Esophagus (tissue), 2 donors: ENCODE data around the gene ROBO2. TPM values are rescaled to one million over a fixed set of nuclear protein-coding genes. Genes with fewer than 3 reads are reported as not detected.
"Not testable (repeated sequence)": the region's sequence is repeated elsewhere in the genome, so short reads cannot be mapped to it uniquely, and the experiment has no call there.

ENCODE experiments used
- H3K27ac ChIP-seq, 2 donors: one replicate each; pipeline ENCODE4 v1.5.1; 2013; ENCODE audit warnings: low read depth in 2 of 2, mild to moderate bottlenecking in 2 of 2, inconsistent platforms in 1 of 2, low read length in 1 of 2, moderate library complexity in 1 of 2
- H3K27me3 ChIP-seq, 2 donors: one replicate each; pipeline ENCODE4 v1.6.1; 2013; ENCODE audit warnings: low read length in 2 of 2, control low read depth in 1 of 2, mild to moderate bottlenecking in 1 of 2; ENCODE audit not compliant: insufficient read depth in 2 of 2, control insufficient read depth in 1 of 2
- H3K36me3 ChIP-seq, 2 donors: one replicate each; pipeline ENCODE4 v1.6.1; 2013; ENCODE audit warnings: low read length in 1 of 2; ENCODE audit not compliant: control insufficient read depth in 2 of 2, insufficient read depth in 2 of 2
- H3K4me1 ChIP-seq, 2 donors: one replicate each; pipeline ENCODE4 v1.6.1; 2013; ENCODE audit warnings: low read length in 1 of 2; ENCODE audit not compliant: control insufficient read depth in 2 of 2, insufficient read depth in 2 of 2
- H3K4me3 ChIP-seq, 2 donors: one replicate each; pipeline ENCODE4 v1.5.1; 2013; ENCODE audit warnings: low read length in 2 of 2, mild to moderate bottlenecking in 2 of 2, low read depth in 1 of 2, moderate library complexity in 1 of 2
- H3K9me3 ChIP-seq, 2 donors: one replicate each; pipeline ENCODE4 v1.6.1; 2013; ENCODE audit warnings: mild to moderate bottlenecking in 2 of 2, low read depth in 1 of 2, low read length in 1 of 2, moderate library complexity in 1 of 2; ENCODE audit not compliant: control insufficient read depth in 2 of 2, insufficient read depth in 1 of 2
- WGBS, 2 donors: extraction: QIAGEN DNeasy Blood & Tissue Kit; methylation state at CpG; one replicate each; pipeline ENCODE4 v1.1.7; 2013; 5-methylcytosine and 5-hydroxymethylcytosine counted together
- polyA plus RNA-seq, 2 donors: library from polyadenylated mRNA; stranded (reverse); fragments of 200-250 nt; gene quantifications; one replicate each; pipeline ENCODE4 v1.2.3, GENCODE V29; 2013
- donor health status: healthy with polysubstance abuse.
- donor health status: Bipolar disorder and iron deficiency.

Gene ROBO2
- polyA plus RNA-seq, 2 donors: 1.4 to 2.4 TPM

DNA sequence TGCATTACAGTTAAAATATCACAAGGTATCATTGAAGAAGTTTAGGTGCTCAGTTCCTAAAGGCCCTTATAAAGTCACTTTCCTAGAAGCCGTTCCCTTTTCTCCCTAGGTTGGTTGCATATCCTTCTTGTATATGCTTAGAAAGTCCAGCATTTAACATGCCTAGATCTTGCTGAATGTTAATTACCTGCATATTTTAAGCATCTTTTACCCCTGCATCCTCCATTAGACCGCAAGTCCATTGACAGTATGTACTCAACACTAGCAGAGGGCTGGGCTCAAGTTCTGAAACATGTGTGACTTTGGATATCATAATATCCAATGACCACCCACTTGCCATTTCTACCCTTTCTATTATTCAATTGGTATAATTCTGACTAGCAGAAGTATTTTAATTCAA, 336.6 kb downstream of the ROBO2 start:
- Histone ChIP-seq H3K36me3 (no peaks in the 10 kb centered on the region), H3K27me3 (no peaks in the 10 kb centered on the region), H3K4me1 (no peaks in the 10 kb centered on the region), H3K27ac (no peak overlapping the region), H3K9me3 (no peaks in the 10 kb centered on the region), H3K4me3 (no peak overlapping the region)
- WGBS, 2 donors: 96% methylated on average over 2 of the region's 2 CpGs

DNA sequence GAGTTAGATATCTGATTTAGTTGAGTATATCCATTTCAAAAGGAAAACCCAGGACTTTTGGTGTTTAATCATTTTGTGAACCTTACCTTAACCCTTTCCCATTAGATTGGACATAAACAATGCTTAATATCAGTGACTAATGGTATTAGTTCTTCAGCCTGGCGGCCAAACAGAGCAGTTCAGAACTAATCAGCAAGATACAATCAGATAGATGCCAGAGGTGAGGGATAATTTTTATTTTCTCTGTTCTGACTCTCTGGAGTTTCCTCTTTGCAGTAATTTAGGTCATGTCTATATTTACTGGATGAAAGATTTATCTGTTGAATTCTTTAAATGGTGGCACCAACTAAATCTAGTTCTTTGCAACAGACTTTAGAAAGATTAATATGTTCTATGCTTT, 337.8 kb downstream of the ROBO2 start:
- H3K4me1 ChIP-seq: no peaks in the 10 kb centered on the region
- H3K4me3 ChIP-seq: no peak overlapping the region
- H3K9me3 ChIP-seq: no peaks in the 10 kb centered on the region
- no peaks in the 10 kb centered on the region for H3K27me3 ChIP-seq
- WGBS, 2 donors: 74 to 85% methylated on average over 1 of the region's 1 CpG
- no peak overlapping the region for H3K27ac ChIP-seq
- no peaks in the 10 kb centered on the region for H3K36me3 ChIP-seq

DNA sequence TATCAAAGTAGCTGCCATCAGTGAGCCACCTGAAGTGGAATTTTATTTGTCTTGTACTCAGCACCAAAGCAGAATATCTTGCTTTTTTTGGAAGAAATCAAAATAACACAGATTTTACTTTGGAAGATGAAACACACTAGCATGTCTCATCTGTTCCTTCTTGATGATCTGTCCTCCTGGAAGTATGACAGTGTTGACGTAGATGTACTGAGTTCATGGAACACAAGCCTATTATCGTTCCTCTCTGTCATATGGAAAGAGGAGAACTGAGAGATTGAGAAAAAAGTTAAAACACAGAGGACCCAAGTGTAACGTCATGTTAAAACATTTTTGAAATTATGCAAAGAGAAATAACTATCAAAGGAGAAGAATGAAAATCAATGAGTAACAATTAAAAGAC, 340.2 kb downstream of the ROBO2 start:
- Histone ChIP-seq H3K4me1 (no peaks in the 10 kb centered on the region), H3K36me3 (no peaks in the 10 kb centered on the region), H3K9me3 (no peaks in the 10 kb centered on the region), H3K4me3 (no peak overlapping the region), H3K27ac (no peak overlapping the region), H3K27me3 (no peaks in the 10 kb centered on the region)
- 83 to 90% methylated on average over 3 of the region's 3 CpGs for WGBS, 2 donors

DNA sequence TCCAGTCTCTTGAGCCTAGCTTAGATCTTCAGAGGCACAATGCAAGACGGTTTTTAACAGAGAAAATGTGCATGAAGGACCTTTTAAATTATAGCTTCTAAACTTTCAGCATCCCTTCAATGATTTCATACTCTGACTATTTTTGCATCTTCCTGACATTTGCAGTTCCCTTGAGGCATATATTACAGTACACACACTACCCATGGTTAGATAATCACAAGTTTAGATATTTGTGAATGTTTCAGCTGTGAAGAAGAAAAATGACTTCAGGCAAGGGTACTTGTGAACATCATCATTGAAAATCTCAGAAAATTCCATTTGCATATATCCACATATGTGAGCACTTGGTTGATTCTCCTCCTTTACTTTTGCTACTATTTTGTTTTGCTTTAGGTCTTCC, 341.5 kb downstream of the ROBO2 start:
- no peaks in the 10 kb centered on the region for H3K36me3 ChIP-seq
- H3K27ac ChIP-seq: no peak overlapping the region
- no peaks in the 10 kb centered on the region for H3K27me3 ChIP-seq
- no peaks in the 10 kb centered on the region for H3K4me1 ChIP-seq
- H3K4me3 ChIP-seq: no peak overlapping the region
- no peaks in the 10 kb centered on the region for H3K9me3 ChIP-seq
- 0 to 40% methylated on average over 1 of the region's 1 CpG for WGBS, 2 donors

DNA sequence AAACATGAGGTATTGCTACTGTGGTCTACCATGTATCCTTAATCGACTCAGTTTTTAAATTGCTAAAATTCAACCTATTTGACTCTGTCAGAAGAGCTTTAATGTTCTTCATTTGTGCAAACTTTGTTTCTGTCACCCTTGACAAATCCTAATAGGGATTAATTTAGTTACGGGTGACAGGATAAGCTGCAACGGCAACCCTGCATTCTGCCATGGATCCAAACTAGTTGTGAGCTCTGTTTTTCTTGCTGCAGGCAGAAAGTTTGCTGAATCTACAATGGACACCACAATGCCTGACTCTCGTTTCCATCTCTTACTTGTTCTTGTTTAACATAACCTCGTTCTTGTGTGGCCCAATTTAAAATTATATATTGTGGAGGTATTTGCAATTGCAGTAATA, 352.3 kb downstream of the ROBO2 start:
- WGBS, 2 donors: 51 to 55% methylated on average over 5 of the region's 5 CpGs
- H3K36me3 ChIP-seq: no peaks in the 10 kb centered on the region
- H3K4me1 ChIP-seq: no peaks in the 10 kb centered on the region
- no peaks in the 10 kb centered on the region for H3K9me3 ChIP-seq
- H3K27ac ChIP-seq: no peak overlapping the region
- no peak overlapping the region for H3K4me3 ChIP-seq
- H3K27me3 ChIP-seq: no peaks in the 10 kb centered on the region

DNA sequence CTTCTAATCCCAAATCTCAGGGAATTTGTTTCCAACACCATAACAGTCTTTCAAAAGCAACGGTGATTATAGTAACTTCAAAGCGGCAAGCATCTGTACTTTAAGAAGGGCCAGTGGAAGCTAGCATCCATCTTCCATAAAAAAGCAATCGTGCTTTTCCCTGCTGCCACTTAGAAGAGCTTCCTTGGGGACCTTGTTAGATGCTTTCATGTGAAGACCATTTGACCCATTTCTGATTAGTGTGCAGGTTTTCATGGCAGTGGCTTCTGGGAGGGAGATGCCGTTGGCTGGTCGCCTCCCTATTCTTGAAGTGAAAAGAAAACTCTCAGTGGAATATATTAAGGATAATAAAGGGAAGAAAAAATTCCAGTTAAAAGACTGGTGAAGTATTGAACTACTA, 354.1 kb downstream of the ROBO2 start:
- 82 to 97% methylated on average over 5 of the region's 5 CpGs for WGBS, 2 donors
- Histone ChIP-seq H3K9me3 (no peaks in the 10 kb centered on the region), H3K36me3 (no peaks in the 10 kb centered on the region), H3K4me3 (no peak overlapping the region), H3K27me3 (no peaks in the 10 kb centered on the region), H3K27ac (no peak overlapping the region), H3K4me1 (no peaks in the 10 kb centered on the region)

DNA sequence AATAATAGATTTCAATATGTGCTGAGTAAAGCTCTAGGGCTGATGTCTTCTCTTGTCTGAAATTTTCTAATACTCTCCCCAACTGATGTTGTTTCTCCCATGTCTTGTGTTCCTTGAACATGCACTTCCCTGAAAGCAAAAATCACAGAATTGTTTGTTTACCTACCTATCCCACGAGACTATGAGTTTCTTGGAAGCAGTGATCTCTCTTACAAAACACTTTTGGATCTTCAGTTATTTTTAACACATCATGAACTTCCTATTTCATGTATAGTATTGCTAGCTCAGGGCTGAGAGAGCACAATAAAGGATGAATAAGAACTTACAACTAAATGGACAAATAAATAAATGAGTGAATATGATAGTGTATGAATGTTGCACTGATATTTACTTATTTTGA, 365.0 kb downstream of the ROBO2 start:
- H3K36me3 ChIP-seq: no peaks in the 10 kb centered on the region
- no peaks in the 10 kb centered on the region for H3K27me3 ChIP-seq
- peaks cover 0 to 2% of the 10 kb centered on the region in 2 donors for H3K9me3 ChIP-seq
- 14 to 27% methylated on average over 1 of the region's 1 CpG for whole genome bisulfite sequencing, 2 donors
- no peaks in the 10 kb centered on the region for H3K4me1 ChIP-seq
- no peak overlapping the region for H3K4me3 ChIP-seq
- H3K27ac ChIP-seq: no peak overlapping the region

DNA sequence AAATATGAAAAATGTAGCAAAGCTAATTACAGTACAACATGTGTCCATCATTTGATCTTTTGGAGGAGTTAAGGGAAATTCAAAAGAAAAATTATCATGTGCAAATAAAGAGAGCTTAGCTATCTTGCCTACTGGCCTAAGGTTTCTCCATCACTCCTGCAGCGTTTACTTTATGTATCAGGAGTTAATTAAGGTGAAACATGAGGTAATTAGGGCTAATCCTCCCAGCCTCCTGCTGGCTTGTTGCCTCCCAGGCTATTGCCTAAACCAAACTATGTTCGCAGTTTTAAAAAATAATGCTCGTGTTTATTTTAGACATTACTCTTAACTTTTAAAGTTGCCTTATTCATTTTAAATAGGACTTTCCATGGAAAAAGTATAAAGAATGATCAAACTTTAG, 367.5 kb downstream of the ROBO2 start:
- WGBS, 2 donors: 36 to 41% methylated on average over 3 of the region's 3 CpGs
- Histone ChIP-seq H3K27me3 (no peaks in the 10 kb centered on the region), H3K4me1 (peaks cover 0 to 7% of the 10 kb centered on the region in 2 donors), H3K4me3 (no peak overlapping the region), H3K36me3 (no peaks in the 10 kb centered on the region), H3K9me3 (peaks cover 0 to 2% of the 10 kb centered on the region in 2 donors), H3K27ac (no peak overlapping the region)

DNA sequence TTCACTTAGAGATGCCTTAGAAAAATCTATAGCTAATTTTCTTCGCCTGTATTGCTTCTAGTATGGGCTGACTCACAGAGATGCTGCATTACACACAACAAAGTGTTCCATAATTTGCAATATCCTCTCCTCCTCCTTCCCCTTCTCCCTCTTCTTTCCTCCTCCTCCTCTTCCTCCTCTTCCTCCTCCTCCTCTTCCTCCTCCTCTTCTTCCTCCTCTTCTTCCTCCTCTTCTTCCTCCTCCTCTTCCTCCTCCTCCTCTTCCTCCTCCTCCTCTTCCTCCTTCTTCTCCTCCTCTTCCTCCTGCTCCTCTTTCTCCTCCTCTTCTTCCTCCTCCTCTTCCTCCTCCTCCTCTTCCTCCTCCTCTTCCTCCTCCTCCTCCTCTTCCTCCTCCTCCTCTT, 370.4 kb downstream of the ROBO2 start:
- not testable (repeated sequence) for H3K36me3 ChIP-seq

DNA sequence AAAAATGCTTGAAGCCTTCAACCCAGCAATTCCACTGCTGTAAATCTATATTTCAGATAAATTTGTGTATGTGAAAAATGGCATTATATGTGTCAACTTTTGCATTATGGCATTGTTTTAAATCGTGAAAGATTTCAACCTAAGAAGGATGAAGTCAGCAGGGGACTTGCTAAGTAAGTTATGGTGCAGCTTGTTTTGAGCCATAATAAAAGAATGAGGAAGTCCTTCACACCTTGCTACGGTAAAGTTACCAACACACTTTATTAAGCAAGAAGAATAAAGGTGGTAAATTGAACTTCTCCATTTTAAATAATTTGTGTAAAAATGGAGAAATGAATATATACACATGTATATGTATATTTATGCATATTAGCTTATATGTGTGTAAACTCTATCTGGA, 371.4 kb downstream of the ROBO2 start:
- H3K36me3 ChIP-seq: no peaks in the 10 kb centered on the region
- H3K27me3 ChIP-seq: no peaks in the 10 kb centered on the region
- H3K27ac ChIP-seq: no peak overlapping the region
- H3K9me3 ChIP-seq: peaks cover 0 to 3% of the 10 kb centered on the region in 2 donors
- peaks cover 0 to 7% of the 10 kb centered on the region in 2 donors for H3K4me1 ChIP-seq
- no peak overlapping the region for H3K4me3 ChIP-seq
- WGBS, 2 donors: 49 to 50% methylated on average over 2 of the region's 2 CpGs

More for the DNA sequence above, 370.4 kb downstream of the ROBO2 start:
- 72 to 89% methylated on average over 1 of the region's 1 CpG for WGBS, 2 donors
- H3K4me3 ChIP-seq, H3K9me3 ChIP-seq, H3K27me3 ChIP-seq, H3K27ac ChIP-seq, H3K4me1 ChIP-seq: not testable (repeated sequence)
